Rectal smooth muscle tissue (tissue), 1 donor: Measurements from ENCODE around the gene TIAM2.
"Not testable (repeated sequence)": the region's sequence is repeated elsewhere in the genome, so short reads cannot be mapped to it uniquely, and the experiment has no call there.

Source experiments
- H3K27ac ChIP-seq: one replicate; pipeline ENCODE4 v1.7.0; 2013; ENCODE audit warnings: low read depth, low read length, inconsistent platforms
- H3K27me3 ChIP-seq: one replicate; pipeline ENCODE4 v1.7.0; 2013; ENCODE audit warnings: low read length; ENCODE audit not compliant: control insufficient read depth, insufficient read depth
- H3K36me3 ChIP-seq: one replicate; pipeline ENCODE4 v1.7.0; 2013; ENCODE audit warnings: low read length; ENCODE audit not compliant: control insufficient read depth, insufficient read depth
- H3K4me1 ChIP-seq: one replicate; pipeline ENCODE4 v1.7.0; 2013; ENCODE audit warnings: low read length; ENCODE audit not compliant: control insufficient read depth, insufficient read depth
- H3K4me3 ChIP-seq: one replicate; pipeline ENCODE4 v1.7.0; 2013; ENCODE audit warnings: low read length
- H3K9ac ChIP-seq: one replicate; pipeline ENCODE4 v1.7.0; 2013; ENCODE audit warnings: low read length

Gene TIAM2

GRCh38 chr6:155268088-155268867 lies 273.2 kb downstream of the TIAM2 start:
- not testable (repeated sequence) for H3K27me3 ChIP-seq, H3K4me3 ChIP-seq, H3K27ac ChIP-seq, H3K36me3 ChIP-seq, H3K9ac ChIP-seq
- peaks cover 19% of the 10 kb centered on the region for H3K4me1 ChIP-seq

DNA sequence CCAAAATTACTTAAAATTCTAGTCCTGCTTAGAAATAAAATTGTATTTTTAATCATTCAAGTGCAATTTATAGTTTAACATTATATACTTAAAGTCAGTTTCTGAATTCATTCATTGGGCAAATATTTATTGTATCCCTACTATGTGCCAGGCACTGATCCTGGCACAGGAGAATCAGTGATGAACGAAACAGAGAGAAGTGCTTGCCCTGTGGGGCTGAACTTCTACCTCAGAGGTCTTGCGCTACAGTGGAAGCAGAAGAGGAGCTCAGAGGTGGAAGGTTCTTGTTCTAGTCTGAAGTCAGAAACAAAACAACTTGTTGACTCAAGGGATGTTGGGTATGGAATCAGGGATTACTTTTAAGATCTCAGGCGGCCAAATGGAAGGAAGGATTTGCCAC lies 274.6 kb downstream of the TIAM2 start:
- no peak overlapping the region for H3K27ac ChIP-seq

GRCh38 chr6:155270561-155271091 lies 275.5 kb downstream of the TIAM2 start:
- no peak overlapping the region for H3K9ac ChIP-seq
- H3K36me3 ChIP-seq: no peaks in the 10 kb centered on the region
- no peak overlapping the region for H3K4me3 ChIP-seq
- peaks cover 23% of the 10 kb centered on the region for H3K4me1 ChIP-seq
- H3K27ac ChIP-seq: no peak overlapping the region
- H3K27me3 ChIP-seq: no peaks in the 10 kb centered on the region

More for the DNA sequence above, 274.6 kb downstream of the TIAM2 start:
- H3K27me3 ChIP-seq: no peaks in the 10 kb centered on the region
- H3K4me3 ChIP-seq: no peak overlapping the region
- no peak overlapping the region for H3K9ac ChIP-seq
- H3K36me3 ChIP-seq: no peaks in the 10 kb centered on the region
- peaks cover 23% of the 10 kb centered on the region for H3K4me1 ChIP-seq

GRCh38 chr6:155271145-155271544 lies 276.0 kb downstream of the TIAM2 start:
- H3K27ac ChIP-seq: no peak overlapping the region

GRCh38 chr6:155272353-155273232 lies 277.5 kb downstream of the TIAM2 start:
- H3K4me1 ChIP-seq: peaks cover 28% of the 10 kb centered on the region
- H3K4me3 ChIP-seq: no peak overlapping the region
- peak overlapping the region; percentile 69 for H3K27ac ChIP-seq
- no peaks in the 10 kb centered on the region for H3K36me3 ChIP-seq
- H3K27me3 ChIP-seq: no peaks in the 10 kb centered on the region
- H3K9ac ChIP-seq: no peak overlapping the region

More at GRCh38 chr6:155271145-155271544, 276.0 kb downstream of the TIAM2 start:
- peaks cover 25% of the 10 kb centered on the region for H3K4me1 ChIP-seq
- H3K36me3 ChIP-seq: no peaks in the 10 kb centered on the region
- no peak overlapping the region for H3K4me3 ChIP-seq
- H3K9ac ChIP-seq: no peak overlapping the region
- no peaks in the 10 kb centered on the region for H3K27me3 ChIP-seq

GRCh38 chr6:155273431-155273830 lies 278.3 kb downstream of the TIAM2 start:
- no peak overlapping the region for H3K4me3 ChIP-seq
- no peaks in the 10 kb centered on the region for H3K36me3 ChIP-seq
- peak overlapping the region; percentile 69 for H3K27ac ChIP-seq

GRCh38 chr6:155274106-155274505 lies 279.0 kb downstream of the TIAM2 start:
- Histone ChIP-seq H3K4me3 (no peak overlapping the region), H3K27ac (no peak overlapping the region), H3K27me3 (no peaks in the 10 kb centered on the region), H3K9ac (no peak overlapping the region), H3K4me1 (peaks cover 28% of the 10 kb centered on the region), H3K36me3 (no peaks in the 10 kb centered on the region)

More at GRCh38 chr6:155273431-155273830, 278.3 kb downstream of the TIAM2 start:
- Histone ChIP-seq H3K4me1 (peaks cover 28% of the 10 kb centered on the region), H3K9ac (no peak overlapping the region), H3K27me3 (no peaks in the 10 kb centered on the region)

- H3K9ac ChIP-seq: no peak overlapping the region
- no peaks in the 10 kb centered on the region for H3K36me3 ChIP-seq
- H3K4me3 ChIP-seq: no peak overlapping the region
- H3K27ac ChIP-seq: no peak overlapping the region
- no peaks in the 10 kb centered on the region for H3K27me3 ChIP-seq
- H3K4me1 ChIP-seq: peaks cover 28% of the 10 kb centered on the region
Measured at GRCh38 chr6:155274533-155274932, 279.4 kb downstream of the TIAM2 start.

DNA sequence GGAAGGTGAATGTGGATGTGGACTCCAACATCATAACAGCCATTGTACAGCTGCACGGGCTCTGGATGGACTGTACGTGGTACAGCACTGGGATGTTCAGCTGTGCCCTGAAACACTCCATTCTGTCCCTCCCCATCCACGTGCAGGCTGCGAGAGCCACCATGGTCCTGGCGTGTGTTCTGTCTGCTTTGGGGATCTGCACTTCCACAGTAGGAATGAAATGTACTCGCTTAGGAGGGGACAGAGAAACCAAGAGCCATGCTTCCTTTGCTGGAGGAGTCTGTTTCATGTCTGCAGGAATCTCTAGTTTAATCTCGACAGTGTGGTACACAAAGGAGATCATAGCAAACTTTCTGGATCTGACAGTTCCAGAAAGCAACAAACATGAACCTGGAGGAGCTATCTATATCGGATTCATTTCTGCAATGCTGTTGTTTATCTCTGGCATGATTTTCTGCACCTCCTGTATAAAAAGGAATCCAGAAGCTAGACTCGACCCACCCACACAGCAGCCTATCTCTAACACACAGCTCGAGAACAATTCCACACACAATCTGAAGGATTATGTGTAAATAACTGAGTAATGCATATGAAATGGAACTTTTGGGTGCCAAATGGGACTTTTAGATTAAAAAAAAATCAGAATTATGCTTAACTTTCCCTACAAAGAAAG lies 280.8 kb downstream of the TIAM2 start:
- H3K27me3 ChIP-seq: peaks cover 2% of the 10 kb centered on the region
- peak overlapping the region; percentile 82 for H3K27ac ChIP-seq
- H3K36me3 ChIP-seq: no peaks in the 10 kb centered on the region
- peaks cover 28% of the 10 kb centered on the region for H3K4me1 ChIP-seq
- no peak overlapping the region for H3K4me3 ChIP-seq
- H3K9ac ChIP-seq: no peak overlapping the region

DNA sequence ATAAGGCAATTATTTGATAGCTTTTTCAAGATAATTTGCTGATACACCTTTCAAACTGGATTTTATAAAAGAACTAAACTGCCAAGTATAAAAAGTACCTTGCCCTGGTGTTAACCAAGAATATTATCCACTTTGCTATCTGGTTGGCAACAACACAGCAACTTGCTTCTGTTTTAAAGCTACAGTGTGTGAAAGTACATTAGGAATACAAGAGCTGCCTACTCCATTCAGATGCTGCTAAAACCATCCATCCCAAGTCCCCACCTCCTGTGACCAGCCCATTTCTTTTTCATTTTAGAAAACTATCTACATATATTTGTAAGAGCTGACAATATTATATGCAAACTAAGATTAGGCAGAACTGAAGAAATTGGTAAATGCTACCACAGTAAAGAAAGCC lies 281.5 kb downstream of the TIAM2 start:
- Histone ChIP-seq H3K9ac (no peak overlapping the region), H3K4me1 (peaks cover 28% of the 10 kb centered on the region), H3K27me3 (peaks cover 2% of the 10 kb centered on the region), H3K36me3 (no peaks in the 10 kb centered on the region), H3K4me3 (no peak overlapping the region), H3K27ac (no peak overlapping the region)

DNA sequence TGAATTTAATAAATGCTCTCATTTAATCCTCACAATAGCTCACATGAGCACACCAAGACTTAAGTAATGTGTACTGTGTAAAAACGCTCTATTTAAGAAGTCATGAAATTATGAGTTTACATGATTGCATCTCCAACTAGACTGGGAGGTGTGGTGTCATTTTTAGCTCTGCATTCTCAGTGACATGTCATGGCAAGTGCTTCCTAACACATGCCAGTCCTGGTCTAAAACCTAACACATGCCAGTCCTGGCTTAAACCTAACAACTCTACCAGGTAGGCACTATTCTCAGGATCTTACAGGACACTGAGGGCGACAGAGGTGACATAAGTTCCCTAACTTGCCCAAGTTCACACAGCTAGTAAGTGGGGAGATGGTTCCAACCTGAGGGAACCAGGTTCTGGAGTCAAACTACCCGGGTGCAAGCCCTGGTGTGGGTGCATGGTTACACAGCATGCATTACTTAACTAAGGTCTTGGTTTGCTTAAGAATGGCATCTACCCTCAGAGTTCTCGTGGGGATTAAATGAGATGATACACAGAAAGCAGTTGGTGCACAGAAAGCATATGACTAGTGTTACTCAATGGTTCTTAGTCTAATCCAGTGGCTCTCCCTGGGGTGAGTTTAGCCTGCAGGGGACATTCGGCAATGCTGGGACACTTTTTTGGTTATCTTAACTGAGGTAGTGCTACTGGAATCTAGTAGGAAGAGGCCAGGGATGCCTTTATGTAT lies 283.4 kb downstream of the TIAM2 start:
- Histone ChIP-seq H3K27ac (no peak overlapping the region), H3K4me1 (peaks cover 13% of the 10 kb centered on the region), H3K36me3 (no peaks in the 10 kb centered on the region), H3K9ac (no peak overlapping the region), H3K4me3 (no peak overlapping the region), H3K27me3 (peaks cover 2% of the 10 kb centered on the region)
